ENCODE measurements around the gene HPD.

DNA sequence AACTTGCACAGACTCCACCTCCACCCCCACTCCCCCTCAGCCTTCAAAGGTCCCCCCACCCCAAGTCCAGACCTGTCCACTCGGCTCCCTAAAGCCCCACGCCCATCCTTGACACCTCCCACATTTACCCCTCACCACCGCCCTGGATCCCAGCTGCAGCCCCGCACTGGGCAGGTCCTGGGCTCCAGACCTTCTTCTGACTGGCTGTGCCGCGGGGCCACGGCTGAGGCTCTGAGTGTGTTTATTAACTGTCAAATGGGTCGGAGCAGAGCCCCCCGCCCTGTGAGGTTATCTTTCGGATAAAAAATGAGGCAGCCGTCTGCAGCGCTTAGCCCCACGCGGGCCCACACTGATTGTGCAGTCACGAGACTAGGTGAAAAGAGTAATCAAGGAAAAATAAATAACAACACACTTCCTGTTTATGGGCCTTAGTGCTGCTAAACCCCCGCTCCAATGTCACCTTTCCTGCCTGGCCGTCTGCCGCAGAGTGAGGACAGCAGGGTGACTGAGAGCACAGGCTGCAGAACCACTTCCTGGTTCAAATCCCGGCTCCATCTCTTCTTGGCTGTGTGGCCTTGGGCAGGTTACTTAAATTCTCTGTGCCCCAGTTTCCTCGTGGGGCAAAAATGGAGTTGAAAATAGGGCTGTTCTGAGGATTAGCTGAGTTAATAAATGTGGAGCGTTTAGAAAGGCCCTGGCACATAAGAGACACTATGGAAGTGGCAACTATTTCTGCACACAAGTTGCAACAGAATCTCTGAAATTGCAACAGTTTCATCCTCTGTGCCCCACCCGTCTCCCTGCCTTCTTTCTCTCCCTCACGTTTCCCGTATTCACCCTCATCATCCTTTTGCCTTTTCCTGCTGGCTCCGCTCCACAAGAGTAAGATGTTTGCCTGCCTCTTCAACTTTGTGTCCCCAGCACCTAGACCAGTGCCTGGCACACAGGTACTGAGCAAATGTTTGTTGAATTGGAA lies 45.5 kb downstream of the HPD start:
- TF ChIP-seq CSDC2 (CRISPR knock-in tag; IDR thresholded peaks at IDR 0.05), result no peak
- TF ChIP-seq ISL1 (CRISPR knock-in tag; IDR thresholded peaks at IDR 0.05), result no peak
- no peak for TF ChIP-seq PPARA (CRISPR knock-in tag; IDR thresholded peaks at IDR 0.05; ENCODE audit: borderline replicate concordance)
- TF ChIP-seq ZFP3 (CRISPR knock-in tag; IDR thresholded peaks at IDR 0.05), result no peak
- no peak for TF ChIP-seq ESRRG (CRISPR knock-in tag; IDR thresholded peaks at IDR 0.05)
- TF ChIP-seq, protein P1, sequence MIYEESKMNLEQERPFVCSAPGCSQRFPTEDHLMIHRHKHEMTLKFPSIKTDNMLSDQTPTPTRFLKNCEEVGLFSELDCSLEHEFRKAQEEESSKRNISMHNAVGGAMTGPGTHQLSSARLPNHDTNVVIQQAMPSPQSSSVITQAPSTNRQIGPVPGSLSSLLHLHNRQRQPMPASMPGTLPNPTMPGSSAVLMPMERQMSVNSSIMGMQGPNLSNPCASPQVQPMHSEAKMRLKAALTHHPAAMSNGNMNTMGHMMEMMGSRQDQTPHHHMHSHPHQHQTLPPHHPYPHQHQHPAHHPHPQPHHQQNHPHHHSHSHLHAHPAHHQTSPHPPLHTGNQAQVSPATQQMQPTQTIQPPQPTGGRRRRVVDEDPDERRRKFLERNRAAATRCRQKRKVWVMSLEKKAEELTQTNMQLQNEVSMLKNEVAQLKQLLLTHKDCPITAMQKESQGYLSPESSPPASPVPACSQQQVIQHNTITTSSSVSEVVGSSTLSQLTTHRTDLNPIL (CRISPR knock-in tag; IDR thresholded peaks at IDR 0.05; ENCODE audit: low read depth), result no peak
- no peak for TF ChIP-seq BACH2 (CRISPR knock-in tag; IDR thresholded peaks at IDR 0.05; ENCODE audit: borderline replicate concordance)
- TF ChIP-seq RARB (CRISPR knock-in tag; IDR thresholded peaks at IDR 0.05), result no peak
- TF ChIP-seq, protein P2, sequence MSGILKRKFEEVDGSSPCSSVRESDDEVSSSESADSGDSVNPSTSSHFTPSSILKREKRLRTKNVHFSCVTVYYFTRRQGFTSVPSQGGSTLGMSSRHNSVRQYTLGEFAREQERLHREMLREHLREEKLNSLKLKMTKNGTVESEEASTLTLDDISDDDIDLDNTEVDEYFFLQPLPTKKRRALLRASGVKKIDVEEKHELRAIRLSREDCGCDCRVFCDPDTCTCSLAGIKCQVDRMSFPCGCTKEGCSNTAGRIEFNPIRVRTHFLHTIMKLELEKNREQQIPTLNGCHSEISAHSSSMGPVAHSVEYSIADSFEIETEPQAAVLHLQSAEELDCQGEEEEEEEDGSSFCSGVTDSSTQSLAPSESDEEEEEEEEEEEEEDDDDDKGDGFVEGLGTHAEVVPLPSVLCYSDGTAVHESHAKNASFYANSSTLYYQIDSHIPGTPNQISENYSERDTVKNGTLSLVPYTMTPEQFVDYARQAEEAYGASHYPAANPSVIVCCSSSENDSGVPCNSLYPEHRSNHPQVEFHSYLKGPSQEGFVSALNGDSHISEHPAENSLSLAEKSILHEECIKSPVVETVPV (CRISPR knock-in tag; IDR thresholded peaks at IDR 0.05), result no peak
- no peak for TF ChIP-seq ZNF8 (CRISPR knock-in tag; IDR thresholded peaks at IDR 0.05)
